ENCODE data around the gene ENTPD2.

The ENTPD2 gene

DNA sequence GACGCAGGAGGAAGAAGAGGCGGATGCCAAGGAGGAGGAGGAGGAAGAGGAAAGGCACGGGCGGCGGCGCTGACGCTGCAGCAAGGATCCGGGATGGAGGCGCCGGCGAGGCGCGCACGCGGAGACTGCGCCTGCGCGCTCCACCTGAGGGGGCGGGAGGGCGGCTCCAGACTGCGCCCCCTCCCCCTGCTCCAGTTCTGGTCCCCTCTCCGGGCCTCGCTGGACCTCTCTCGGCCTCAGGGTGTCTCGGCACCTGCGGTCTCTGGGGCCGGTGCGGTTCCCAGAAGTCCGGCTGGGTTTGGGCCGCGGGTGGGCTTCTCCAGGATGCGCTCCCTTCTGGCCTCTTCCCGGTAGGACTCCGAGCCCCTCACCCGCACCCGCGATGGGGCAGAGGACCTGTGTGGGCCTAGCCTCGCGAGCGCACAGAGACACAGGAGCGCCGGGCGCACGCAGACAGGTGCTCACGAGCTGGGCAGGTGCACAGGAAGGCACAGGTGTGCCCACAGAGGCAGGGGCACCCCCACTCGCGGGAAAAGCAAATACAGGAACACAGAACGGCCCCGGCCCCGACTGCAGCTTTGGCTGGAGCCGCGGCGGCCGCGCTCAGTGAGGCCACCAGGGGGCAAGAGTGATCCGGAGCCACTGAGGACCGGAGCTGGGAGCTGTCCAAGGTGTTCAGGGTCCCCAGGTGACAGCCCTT lies 7.6 kb downstream of the ENTPD2 start, which contains the start of gene NPDC1:
NPDC1 (minus strand) TSS at position 90 of the 700 bp plus-strand sequence. CDS start 188 bp downstream, outside the sequence.
- H3K4me1 ChIP-seq (ENCODE audit: control insufficient read depth, insufficient read depth, low read length) = peaks cover 5% of the 10 kb centered on the region; the same call in 1 of the 2 replicates
- no peaks in the 10 kb centered on the region for H3K36me3 ChIP-seq (ENCODE audit: control insufficient read depth in 2 of 2, insufficient read depth in 1 of 2, low read length in 2 of 2)
- no peaks in the 10 kb centered on the region for H3K9me3 ChIP-seq (ENCODE audit: control insufficient read depth, insufficient read depth, low read depth, low read length)
- POLR2A ChIA-PET = interaction anchor here (0.5 to 1.6 kb wide), 17 partner anchors 10 to 350 kb away, joined by 3 to 11 read pairs (median 5); partner anchors contain the start of genes MAN1B1, NRARP, RNF224 and SAPCD2
- peak within 1 kb of the TSS; percentile 79; the same call in 1 of the 2 replicates for H3K27ac ChIP-seq (ENCODE audit: extremely low read depth, low read depth, low read length)
- CTCF ChIA-PET = interaction anchor here (0.5 to 5.4 kb wide), 43 partner anchors 9 to 594 kb away, joined by 3 to 237 read pairs (median 4); partner anchors contain the start of genes ABCA2, CYSRT1, FUT7 and MAN1B1
- H3K4me3 ChIP-seq (ENCODE audit: low read depth, low read length) = peak within 1 kb of the TSS; percentile 58
- TF ChIP-seq ZFP41 (tag by site-specific recombination; IDR thresholded peaks at IDR 0.05; ENCODE audit: borderline replicate concordance) (no peak), ZNF274 (IDR thresholded peaks at IDR 0.05; ENCODE audit: low read length) (no peak), ZNF274 (tag by site-specific recombination; IDR thresholded peaks at IDR 0.05; ENCODE audit: borderline replicate concordance) (no peak), ZNF600 (tag by site-specific recombination; IDR thresholded peaks at IDR 0.05) (peak; percentile 69), ZNF654 (tag by site-specific recombination; IDR thresholded peaks at IDR 0.05; ENCODE audit: low read depth) (peak; percentile 56), ZNF629 (tag by site-specific recombination; IDR thresholded peaks at IDR 0.05) (peak; percentile 43; the same call in 1 of the 2 replicates), KLF16 (tag by site-specific recombination; IDR thresholded peaks at IDR 0.05) (0 out of 2 replicates have a peak, but pooled peaks have one; percentile 72), ZNF140 (tag by site-specific recombination; IDR thresholded peaks at IDR 0.05) (no peak), ZNF10 (tag by site-specific recombination; IDR thresholded peaks at IDR 0.05) (no peak), SCRT2 (tag by site-specific recombination; IDR thresholded peaks at IDR 0.05) (peak; percentile 17; the same call in 1 of the 2 replicates), ZNF621 (tag by site-specific recombination; IDR thresholded peaks at IDR 0.05) (no peak), ZNF202 (tag by site-specific recombination; IDR thresholded peaks at IDR 0.05; ENCODE audit: borderline replicate concordance) (no peak), IKZF3 (tag by site-specific recombination; IDR thresholded peaks at IDR 0.05) (no peak), GLIS2 (tag by site-specific recombination; IDR thresholded peaks at IDR 0.05) (peak; percentile 87), MEIS1 (CRISPR knock-in tag; IDR thresholded peaks at IDR 0.05; ENCODE audit: borderline replicate concordance) (no peak), ZNF610 (tag by site-specific recombination; IDR thresholded peaks at IDR 0.05; ENCODE audit: borderline replicate concordance) (no peak), BCL11A (tag by site-specific recombination; IDR thresholded peaks at IDR 0.05; ENCODE audit: low read depth) (peak; percentile 96), ZNF335 (tag by site-specific recombination; conservative IDR thresholded peaks at IDR 0.05) (peak; percentile 92), HOXA7 (CRISPR knock-in tag; IDR thresholded peaks at IDR 0.05; ENCODE audit: borderline replicate concordance) (no peak), REPIN1 (tag by site-specific recombination; IDR thresholded peaks at IDR 0.05; ENCODE audit: low read depth) (0 out of 2 replicates have a peak, but pooled peaks have one; percentile 55), ZBTB48 (tag by site-specific recombination; IDR thresholded peaks at IDR 0.05) (peak; percentile 59; the same call in 1 of the 2 replicates), YY1 (tag by site-specific recombination; IDR thresholded peaks at IDR 0.05) (0 out of 2 replicates have a peak, but pooled peaks have one; percentile 14), ZNF791 (tag by site-specific recombination; IDR thresholded peaks at IDR 0.05) (no peak)
- TF ChIP-seq, protein P1, sequence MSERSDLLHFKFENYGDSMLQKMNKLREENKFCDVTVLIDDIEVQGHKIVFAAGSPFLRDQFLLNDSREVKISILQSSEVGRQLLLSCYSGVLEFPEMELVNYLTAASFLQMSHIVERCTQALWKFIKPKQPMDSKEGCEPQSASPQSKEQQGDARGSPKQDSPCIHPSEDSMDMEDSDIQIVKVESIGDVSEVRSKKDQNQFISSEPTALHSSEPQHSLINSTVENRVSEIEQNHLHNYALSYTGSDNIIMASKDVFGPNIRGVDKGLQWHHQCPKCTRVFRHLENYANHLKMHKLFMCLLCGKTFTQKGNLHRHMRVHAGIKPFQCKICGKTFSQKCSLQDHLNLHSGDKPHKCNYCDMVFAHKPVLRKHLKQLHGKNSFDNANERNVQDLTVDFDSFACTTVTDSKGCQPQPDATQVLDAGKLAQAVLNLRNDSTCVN (tag by site-specific recombination; optimal IDR thresholded peaks at IDR 0.05) = peak; percentile 86
- TF ChIP-seq, protein P2, sequence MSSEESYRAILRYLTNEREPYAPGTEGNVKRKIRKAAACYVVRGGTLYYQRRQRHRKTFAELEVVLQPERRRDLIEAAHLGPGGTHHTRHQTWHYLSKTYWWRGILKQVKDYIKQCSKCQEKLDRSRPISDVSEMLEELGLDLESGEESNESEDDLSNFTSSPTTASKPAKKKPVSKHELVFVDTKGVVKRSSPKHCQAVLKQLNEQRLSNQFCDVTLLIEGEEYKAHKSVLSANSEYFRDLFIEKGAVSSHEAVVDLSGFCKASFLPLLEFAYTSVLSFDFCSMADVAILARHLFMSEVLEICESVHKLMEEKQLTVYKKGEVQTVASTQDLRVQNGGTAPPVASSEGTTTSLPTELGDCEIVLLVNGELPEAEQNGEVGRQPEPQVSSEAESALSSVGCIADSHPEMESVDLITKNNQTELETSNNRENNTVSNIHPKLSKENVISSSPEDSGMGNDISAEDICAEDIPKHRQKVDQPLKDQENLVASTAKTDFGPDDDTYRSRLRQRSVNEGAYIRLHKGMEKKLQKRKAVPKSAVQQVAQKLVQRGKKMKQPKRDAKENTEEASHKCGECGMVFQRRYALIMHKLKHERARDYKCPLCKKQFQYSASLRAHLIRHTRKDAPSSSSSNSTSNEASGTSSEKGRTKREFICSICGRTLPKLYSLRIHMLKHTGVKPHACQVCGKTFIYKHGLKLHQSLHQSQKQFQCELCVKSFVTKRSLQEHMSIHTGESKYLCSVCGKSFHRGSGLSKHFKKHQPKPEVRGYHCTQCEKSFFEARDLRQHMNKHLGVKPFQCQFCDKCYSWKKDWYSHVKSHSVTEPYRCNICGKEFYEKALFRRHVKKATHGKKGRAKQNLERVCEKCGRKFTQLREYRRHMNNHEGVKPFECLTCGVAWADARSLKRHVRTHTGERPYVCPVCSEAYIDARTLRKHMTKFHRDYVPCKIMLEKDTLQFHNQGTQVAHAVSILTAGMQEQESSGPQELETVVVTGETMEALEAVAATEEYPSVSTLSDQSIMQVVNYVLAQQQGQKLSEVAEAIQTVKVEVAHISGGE (tag by site-specific recombination; conservative IDR thresholded peaks at IDR 0.05; ENCODE audit: low read depth) = 0 out of 2 replicates have a peak, but pooled peaks have one; percentile 35
- TF ChIP-seq, protein P3, sequence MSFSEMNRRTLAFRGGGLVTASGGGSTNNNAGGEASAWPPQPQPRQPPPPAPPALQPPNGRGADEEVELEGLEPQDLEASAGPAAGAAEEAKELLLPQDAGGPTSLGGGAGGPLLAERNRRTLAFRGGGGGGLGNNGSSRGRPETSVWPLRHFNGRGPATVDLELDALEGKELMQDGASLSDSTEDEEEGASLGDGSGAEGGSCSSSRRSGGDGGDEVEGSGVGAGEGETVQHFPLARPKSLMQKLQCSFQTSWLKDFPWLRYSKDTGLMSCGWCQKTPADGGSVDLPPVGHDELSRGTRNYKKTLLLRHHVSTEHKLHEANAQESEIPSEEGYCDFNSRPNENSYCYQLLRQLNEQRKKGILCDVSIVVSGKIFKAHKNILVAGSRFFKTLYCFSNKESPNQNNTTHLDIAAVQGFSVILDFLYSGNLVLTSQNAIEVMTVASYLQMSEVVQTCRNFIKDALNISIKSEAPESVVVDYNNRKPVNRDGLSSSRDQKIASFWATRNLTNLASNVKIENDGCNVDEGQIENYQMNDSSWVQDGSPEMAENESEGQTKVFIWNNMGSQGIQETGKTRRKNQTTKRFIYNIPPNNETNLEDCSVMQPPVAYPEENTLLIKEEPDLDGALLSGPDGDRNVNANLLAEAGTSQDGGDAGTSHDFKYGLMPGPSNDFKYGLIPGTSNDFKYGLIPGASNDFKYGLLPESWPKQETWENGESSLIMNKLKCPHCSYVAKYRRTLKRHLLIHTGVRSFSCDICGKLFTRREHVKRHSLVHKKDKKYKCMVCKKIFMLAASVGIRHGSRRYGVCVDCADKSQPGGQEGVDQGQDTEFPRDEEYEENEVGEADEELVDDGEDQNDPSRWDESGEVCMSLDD (tag by site-specific recombination; IDR thresholded peaks at IDR 0.05) = peak; percentile 85
- TF ChIP-seq, protein P4, sequence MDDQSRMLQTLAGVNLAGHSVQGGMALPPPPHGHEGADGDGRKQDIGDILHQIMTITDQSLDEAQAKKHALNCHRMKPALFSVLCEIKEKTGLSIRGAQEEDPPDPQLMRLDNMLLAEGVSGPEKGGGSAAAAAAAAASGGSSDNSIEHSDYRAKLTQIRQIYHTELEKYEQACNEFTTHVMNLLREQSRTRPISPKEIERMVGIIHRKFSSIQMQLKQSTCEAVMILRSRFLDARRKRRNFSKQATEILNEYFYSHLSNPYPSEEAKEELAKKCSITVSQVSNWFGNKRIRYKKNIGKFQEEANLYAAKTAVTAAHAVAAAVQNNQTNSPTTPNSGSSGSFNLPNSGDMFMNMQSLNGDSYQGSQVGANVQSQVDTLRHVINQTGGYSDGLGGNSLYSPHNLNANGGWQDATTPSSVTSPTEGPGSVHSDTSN (CRISPR knock-in tag; IDR thresholded peaks at IDR 0.05) = no peak
- TF ChIP-seq, protein P5, sequence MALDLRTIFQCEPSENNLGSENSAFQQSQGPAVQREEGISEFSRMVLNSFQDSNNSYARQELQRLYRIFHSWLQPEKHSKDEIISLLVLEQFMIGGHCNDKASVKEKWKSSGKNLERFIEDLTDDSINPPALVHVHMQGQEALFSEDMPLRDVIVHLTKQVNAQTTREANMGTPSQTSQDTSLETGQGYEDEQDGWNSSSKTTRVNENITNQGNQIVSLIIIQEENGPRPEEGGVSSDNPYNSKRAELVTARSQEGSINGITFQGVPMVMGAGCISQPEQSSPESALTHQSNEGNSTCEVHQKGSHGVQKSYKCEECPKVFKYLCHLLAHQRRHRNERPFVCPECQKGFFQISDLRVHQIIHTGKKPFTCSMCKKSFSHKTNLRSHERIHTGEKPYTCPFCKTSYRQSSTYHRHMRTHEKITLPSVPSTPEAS (tag by site-specific recombination; IDR thresholded peaks at IDR 0.05) = no peak
